KMS-11 (cell line): ENCODE results near the gene RAB23.

Experiments
- H2AFZ ChIP-seq: fragments of 200-600 bp; sonication (generic); 2 replicates; pipeline ENCODE4 v1.6.1; 2016; ENCODE audit warnings: antibody characterized with exemption, mixed run types, low read depth
- H3K27ac ChIP-seq: fragments of 200-600 bp; sonication (generic); 2 replicates; pipeline ENCODE4 v1.6.1; 2016; ENCODE audit warnings: mild to moderate bottlenecking, mixed run types
- H3K27me3 ChIP-seq: fragments of 200-600 bp; sonication (generic); 2 replicates; pipeline ENCODE4 v1.6.1; 2017; ENCODE audit warnings: mild to moderate bottlenecking, low read depth, mixed run types, moderate library complexity; ENCODE audit not compliant: insufficient read depth
- H3K36me3 ChIP-seq: fragments of 200-600 bp; sonication (generic); 2 replicates; pipeline ENCODE4 v1.6.1; 2017; ENCODE audit warnings: mild to moderate bottlenecking, mixed run types; ENCODE audit not compliant: insufficient read depth
- H3K4me1 ChIP-seq: fragments of 200-600 bp; sonication (generic); 2 replicates; pipeline ENCODE4 v1.6.1; 2016; ENCODE audit warnings: mild to moderate bottlenecking, low read depth, mixed run types; ENCODE audit not compliant: poor library complexity, severe bottlenecking
- H3K4me2 ChIP-seq: fragments of 200-600 bp; sonication (generic); 2 replicates; pipeline ENCODE4 v1.7.0; 2016; ENCODE audit warnings: mild to moderate bottlenecking, mixed run types
- H3K4me3 ChIP-seq: fragments of 200-600 bp; sonication (generic); IDR thresholded peaks from 2 replicates; pipeline ENCODE4 v1.6.1; 2017; ENCODE audit warnings: low read depth, low read length, mixed read lengths; ENCODE audit not compliant: insufficient read depth
- H3K79me2 ChIP-seq: fragments of 200-600 bp; sonication (generic); 2 replicates; pipeline ENCODE4 v1.6.1; 2016; ENCODE audit warnings: low read depth, mixed run types; ENCODE audit not compliant: insufficient read depth
- H3K9ac ChIP-seq: fragments of 200-600 bp; sonication (generic); 2 replicates; pipeline ENCODE4 v1.6.1; 2016; ENCODE audit warnings: mild to moderate bottlenecking, mixed run types
- H4K20me1 ChIP-seq: fragments of 200-600 bp; sonication (generic); 2 replicates; pipeline ENCODE4 v1.6.1; 2016; ENCODE audit warnings: mild to moderate bottlenecking, mixed run types; ENCODE audit not compliant: insufficient read depth
- CTCF ChIP-seq: fragments of 200-600 bp; sonication (generic); conservative IDR thresholded peaks from 2 replicates; pipeline ENCODE4 v1.6.1; 2017; ENCODE audit warnings: low read depth, mild to moderate bottlenecking, antibody characterized with exemption, low read length, moderate library complexity, mixed read lengths

The RAB23 gene

DNA sequence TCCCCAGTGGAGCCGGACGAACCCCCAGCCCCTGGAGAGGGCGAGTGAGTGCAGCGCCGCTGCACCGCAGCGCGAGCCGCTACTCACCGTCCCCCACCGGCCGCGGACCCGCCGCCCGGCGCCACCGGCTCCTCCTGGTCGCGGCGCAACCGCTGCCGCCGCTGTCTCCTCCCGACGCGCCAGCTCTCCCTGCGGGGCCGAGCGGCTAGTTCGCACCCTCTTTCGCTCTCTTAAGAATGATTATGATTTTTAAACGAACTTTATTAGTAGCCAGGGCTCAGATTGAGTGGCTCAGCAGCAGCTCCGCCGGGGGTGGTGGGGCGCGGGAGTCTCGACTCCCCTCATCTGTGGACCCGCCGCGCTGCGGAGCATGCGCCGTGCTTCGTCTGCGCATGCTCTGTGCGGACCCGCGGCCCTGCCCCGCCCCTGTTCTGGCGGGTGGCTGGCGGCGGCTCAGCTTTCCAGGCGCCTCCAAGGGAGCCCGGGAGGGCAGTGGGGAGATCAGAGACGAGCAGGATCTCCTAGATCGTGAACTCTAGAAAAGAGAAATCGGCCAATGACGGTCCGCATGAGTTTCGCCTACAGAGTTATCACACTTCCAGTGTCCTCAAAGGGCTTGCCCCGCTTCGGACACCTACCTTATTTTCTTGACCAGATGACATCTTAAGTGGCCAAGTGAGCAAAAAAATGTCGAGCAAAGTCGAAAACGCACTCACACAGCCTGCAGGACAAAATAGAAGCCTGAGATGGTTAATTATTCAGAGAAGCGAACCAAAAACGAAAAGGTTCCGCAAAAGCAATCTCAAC is at the start of gene RAB23:
TSS of gene RAB23 (minus strand) at position 372 of the 807 bp plus-strand sequence. CDS start 11,927 bp downstream, outside the sequence.
- no peak within 1 kb of the TSS for H3K4me3 ChIP-seq
- no peaks in the 10 kb centered on the region for H4K20me1 ChIP-seq
- H3K9ac ChIP-seq: peak within 1 kb of the TSS; percentile 32; the same call in 1 of the 2 replicates
- peak within 1 kb of the TSS; percentile 28; the same call in 1 of the 2 replicates for H3K27ac ChIP-seq
- no peaks in the 10 kb centered on the region; the same call in 1 of the 2 replicates for H3K79me2 ChIP-seq
- TF ChIP-seq CTCF: no peak
- H3K36me3 ChIP-seq: no peaks in the 10 kb centered on the region
- H3K4me1 ChIP-seq: peaks cover 19% of the 10 kb centered on the region
- H3K27me3 ChIP-seq: no peaks in the 10 kb centered on the region
- peak within 1 kb of the TSS; percentile 99 for H2AFZ ChIP-seq
- peak within 1 kb of the TSS; percentile 77 for H3K4me2 ChIP-seq

DNA sequence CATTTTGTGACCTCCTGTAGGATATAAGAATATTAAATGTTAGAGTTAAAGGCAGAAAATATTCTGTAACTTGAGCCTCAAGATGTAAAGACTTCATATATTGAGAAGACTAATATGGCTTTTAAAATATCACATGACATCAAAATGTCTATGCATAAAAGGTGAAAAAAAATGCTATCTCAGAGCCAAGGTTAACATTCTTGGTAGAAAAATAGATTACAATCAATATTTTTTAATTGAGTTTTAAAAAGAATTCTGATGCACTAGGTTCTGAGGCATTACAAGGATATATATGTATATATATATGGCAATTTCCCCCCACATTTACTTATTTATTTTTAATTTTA is 46.2 kb upstream of the RAB23 start:
- no peak overlapping the region for H3K9ac ChIP-seq
- H3K36me3 ChIP-seq: no peaks in the 10 kb centered on the region
- H3K79me2 ChIP-seq: no peaks in the 10 kb centered on the region
- H2AFZ ChIP-seq: no peak overlapping the region
- no peaks in the 10 kb centered on the region for H3K27me3 ChIP-seq
- H3K4me2 ChIP-seq: no peak overlapping the region
- 0 out of 2 replicates have a peak, but pooled peaks have one; percentile 14 for TF ChIP-seq CTCF
- H4K20me1 ChIP-seq: no peaks in the 10 kb centered on the region
- no peak overlapping the region for H3K27ac ChIP-seq
- H3K4me1 ChIP-seq: peaks cover 10% of the 10 kb centered on the region
- H3K4me3 ChIP-seq: no peak overlapping the region

DNA sequence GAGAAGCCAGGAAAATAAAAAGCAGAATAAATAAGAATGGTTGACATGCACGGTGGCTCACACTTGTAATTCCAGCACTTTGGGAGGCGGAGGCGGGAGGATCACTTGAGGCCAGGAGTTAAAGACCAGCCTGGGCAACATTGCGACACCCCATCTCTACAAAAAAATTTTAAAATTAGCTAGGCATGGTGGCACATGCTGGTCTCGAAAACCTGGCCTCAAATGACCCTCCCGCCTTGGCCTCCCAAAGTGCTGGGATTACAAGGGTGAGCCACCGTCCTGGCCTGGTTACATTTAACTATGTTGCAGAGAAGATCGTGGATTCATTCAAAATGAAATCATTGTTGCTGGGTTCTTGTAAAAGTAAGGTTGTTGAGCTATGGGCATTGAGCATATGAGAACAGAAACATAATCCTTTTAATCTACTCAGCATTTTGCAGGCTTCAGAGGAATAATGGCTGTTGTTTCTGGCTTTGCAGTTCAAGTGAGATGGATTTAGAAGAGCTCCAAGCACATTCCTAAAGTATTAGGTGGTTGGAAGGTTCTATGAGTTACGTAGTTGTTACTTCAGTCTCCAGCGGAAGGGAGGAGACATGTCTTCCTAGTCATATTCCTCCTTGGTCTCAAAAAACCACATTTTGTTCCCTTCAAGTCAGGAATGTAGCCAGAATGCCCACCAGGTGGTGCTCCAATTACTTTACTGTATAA is 45.6 kb upstream of the RAB23 start:
- no peaks in the 10 kb centered on the region for H3K79me2 ChIP-seq
- no peak overlapping the region for H2AFZ ChIP-seq
- no peak overlapping the region for H3K4me3 ChIP-seq
- no peak overlapping the region for H3K4me2 ChIP-seq
- H3K27me3 ChIP-seq: no peaks in the 10 kb centered on the region
- no peak overlapping the region for H3K9ac ChIP-seq
- TF ChIP-seq CTCF: peak; percentile 61; the same call in 1 of the 2 replicates
- no peaks in the 10 kb centered on the region for H4K20me1 ChIP-seq
- peaks cover 10% of the 10 kb centered on the region for H3K4me1 ChIP-seq
- no peak overlapping the region for H3K27ac ChIP-seq
- no peaks in the 10 kb centered on the region for H3K36me3 ChIP-seq

- no peaks in the 10 kb centered on the region for H3K79me2 ChIP-seq
- H3K27me3 ChIP-seq: no peaks in the 10 kb centered on the region
- H3K36me3 ChIP-seq: no peaks in the 10 kb centered on the region
- no peak for TF ChIP-seq CTCF
- no peak overlapping the region for H3K9ac ChIP-seq
- H2AFZ ChIP-seq: no peak overlapping the region
- H3K4me2 ChIP-seq: peak overlapping the region; percentile 18; the same call in 1 of the 2 replicates
- no peak overlapping the region for H3K4me3 ChIP-seq
- peaks cover 10% of the 10 kb centered on the region for H3K4me1 ChIP-seq
- H3K27ac ChIP-seq: 0 out of 2 replicates have a peak overlapping the region, but pooled peaks have one; percentile 4
- H4K20me1 ChIP-seq: no peaks in the 10 kb centered on the region
Observed at GRCh38 chr6:57265755-57266221, 43.7 kb upstream of the RAB23 start.
